Upper lobe of left lung (tissue), 4 donors: ENCODE measurements around the gene EFEMP2.
"Not testable (repeated sequence)": the region's sequence is repeated elsewhere in the genome, so short reads cannot be mapped to it uniquely, and the experiment has no call there.

Source experiments
- CTCF ChIP-seq, 6 experiments: fragments of 450-650 bp in 4 of 6; fragments of 200-600 bp in 2 of 6; sonication (generic) in 2 of 6; IDR thresholded peaks; one replicate each; pipeline ENCODE4 v1.5.1; 2016 to 2019; ENCODE audit warnings: antibody characterized with exemption in 6 of 6
- EP300 ChIP-seq, 4 donors: sonication (generic); formaldehyde crosslinking; IDR thresholded peaks; one replicate each; pipeline ENCODE4 v1.5.1; 2017; ENCODE audit warnings: antibody characterized with exemption in 4 of 4, control low read depth in 2 of 4

DNA sequence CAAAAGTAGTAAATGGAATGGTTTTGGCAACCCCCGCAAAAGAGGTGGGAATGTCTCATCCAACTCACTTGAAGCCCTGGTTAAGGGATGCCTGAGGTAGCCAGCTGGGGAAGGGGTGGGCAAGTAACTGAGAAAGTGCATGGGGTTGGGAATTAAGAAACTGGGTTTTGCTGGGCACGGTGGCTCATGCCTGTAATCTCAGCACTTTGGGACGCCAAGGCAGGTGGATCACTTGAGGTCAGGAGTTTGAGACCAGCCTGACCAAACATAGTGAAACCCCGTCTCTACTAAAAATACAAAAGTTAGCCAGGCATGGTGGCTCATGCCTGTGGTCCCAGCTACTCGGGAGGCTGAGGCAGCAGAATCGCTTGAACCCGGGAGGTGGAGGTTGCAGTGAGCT is 23.9 kb downstream of the EFEMP2 start:
- TF ChIP-seq CTCF, EP300 (IDR thresholded peaks at IDR 0.05): not testable (repeated sequence)
